Measurements from ENCODE around the gene RBKS.

DNA sequence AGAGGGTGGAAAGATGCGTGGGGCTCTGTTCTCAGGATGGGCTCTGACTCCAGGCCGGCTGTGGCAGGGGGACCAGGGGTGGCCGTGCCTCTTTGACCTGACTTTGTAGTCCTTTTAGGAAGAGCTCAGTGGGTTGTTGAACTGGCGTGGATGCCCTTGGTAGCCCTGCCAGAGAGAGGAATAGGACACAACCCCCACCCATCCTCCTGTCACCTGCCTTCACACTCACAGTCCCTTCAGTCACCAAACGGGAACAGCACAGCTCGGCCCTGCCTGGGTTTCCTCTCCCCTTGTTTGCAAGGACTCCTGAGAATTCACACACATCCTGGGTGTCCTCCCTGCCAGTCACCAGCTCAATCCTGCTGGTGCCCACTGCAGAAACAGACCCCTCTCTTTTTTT lies 138.8 kb downstream of the RBKS start:
- TF ChIP-seq CTCF (IDR thresholded peaks at IDR 0.05; ENCODE audit: control extremely low read depth in 1 of 3, insufficient read depth in 1 of 3, low read depth in 1 of 3, low read length in 3 of 3) (no peak), SIX5 (IDR thresholded peaks at IDR 0.05; ENCODE audit: low read depth, low read length) (no peak), TCF12 (IDR thresholded peaks at IDR 0.05; ENCODE audit: low read depth, low read length) (no peak), EZH2 (IDR thresholded peaks at IDR 0.05; ENCODE audit: low read depth, low read length, severe bottlenecking) (no peak), FOSL1 (IDR thresholded peaks at IDR 0.05; ENCODE audit: insufficient read depth, low read depth, low read length) (no peak)
- TF ChIP-seq, protein P1, sequence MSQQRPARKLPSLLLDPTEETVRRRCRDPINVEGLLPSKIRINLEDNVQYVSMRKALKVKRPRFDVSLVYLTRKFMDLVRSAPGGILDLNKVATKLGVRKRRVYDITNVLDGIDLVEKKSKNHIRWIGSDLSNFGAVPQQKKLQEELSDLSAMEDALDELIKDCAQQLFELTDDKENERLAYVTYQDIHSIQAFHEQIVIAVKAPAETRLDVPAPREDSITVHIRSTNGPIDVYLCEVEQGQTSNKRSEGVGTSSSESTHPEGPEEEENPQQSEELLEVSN (IDR thresholded peaks at IDR 0.05): no peak

All from H1 (cell line).